ENCODE measurements around the gene ESAM. TPM values are rescaled to one million over a fixed set of nuclear protein-coding genes. Genes with fewer than 3 reads are reported as not detected.

Gene ESAM
- total and polyA plus RNA-seq, 5 donors: 31.2 to 51.8 (median 43.6) TPM

DNA sequence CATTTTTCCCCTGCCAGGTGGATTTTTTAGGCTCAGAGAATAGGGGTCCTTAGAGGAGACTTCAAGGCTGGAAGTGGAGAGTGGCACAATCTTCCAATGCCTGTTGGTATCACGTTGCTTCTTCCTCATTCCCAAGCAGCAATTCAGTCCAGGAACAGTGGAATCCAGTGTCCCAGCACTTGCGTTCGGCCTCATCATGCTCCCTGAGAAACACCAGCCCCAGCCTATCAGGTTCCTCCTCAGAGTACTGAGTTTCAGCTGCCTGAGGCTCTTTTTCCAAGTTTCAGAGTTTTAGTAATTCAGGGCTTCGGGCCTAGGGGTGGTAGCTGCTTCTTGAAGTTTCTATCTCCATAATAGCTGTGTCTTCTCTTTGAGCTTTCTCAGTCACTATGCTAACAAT, 54.3 kb downstream of the ESAM start:
- H3K27ac ChIP-seq (ENCODE audit: low read length): no peak overlapping the region
- no peaks in the 10 kb centered on the region for H3K9me3 ChIP-seq (ENCODE audit: control insufficient read depth, low read length)
- no peaks in the 10 kb centered on the region for H3K4me1 ChIP-seq (ENCODE audit: control insufficient read depth, insufficient read depth, low read length)
- ATAC-seq: no peak
- no peak overlapping the region for H3K4me3 ChIP-seq (ENCODE audit: low read length)
- intact Hi-C loops (cut with DNase I): no loop called here
- no peak for DNase-seq
- 92% methylated on average over 4 of the region's 4 CpGs for WGBS
- H3K27me3 ChIP-seq (ENCODE audit: control insufficient read depth, insufficient read depth): no peaks in the 10 kb centered on the region

Other genes with a start within 250 kb of the ESAM start
- not detected for gene OR8B12, start 218.6 kb downstream of the ESAM start, total RNA-seq
- gene OR8B12, start 218.6 kb downstream of the ESAM start, polyA plus RNA-seq: not detected
- gene OR8A1, start 192.3 kb downstream of the ESAM start, total RNA-seq: not detected
- not detected for gene OR8A1, start 192.3 kb downstream of the ESAM start, polyA plus RNA-seq
- gene PANX3, start 150.9 kb downstream of the ESAM start, total RNA-seq: not detected
- not detected for gene PANX3, start 150.9 kb downstream of the ESAM start, polyA plus RNA-seq
- 10 to 100 TPM; 22.7 to 28.6 (median 26.5) TPM for gene TBRG1, start 139.4 kb downstream of the ESAM start, total RNA-seq
- gene TBRG1, start 139.4 kb downstream of the ESAM start, polyA plus RNA-seq: 17.9 TPM
- gene SIAE, start 88.6 kb downstream of the ESAM start, total RNA-seq: 10 to 100 TPM; 43.4 to 72.6 (median 53.9) TPM
- 44.6 TPM for gene SIAE, start 88.6 kb downstream of the ESAM start, polyA plus RNA-seq
- gene SPA17, start 88.4 kb downstream of the ESAM start, total RNA-seq: 1 to 10 TPM; 2.3 to 4.0 (median 3.0) TPM
- gene SPA17, start 88.4 kb downstream of the ESAM start, polyA plus RNA-seq: 7.9 TPM
- 10 to 100 TPM in 2 of 4 donors, 1 to 10 TPM in 2; 5.3 to 11.1 (median 9.0) TPM for gene NRGN, start 22.3 kb downstream of the ESAM start, total RNA-seq
- 16.0 TPM for gene NRGN, start 22.3 kb downstream of the ESAM start, polyA plus RNA-seq
- gene VSIG2, start 10.0 kb downstream of the ESAM start, total RNA-seq: 1 to 10 TPM in 3 of 4 donors, under 1 TPM in 1; 0.97 to 1.4 (median 1.0) TPM
- gene VSIG2, start 10.0 kb downstream of the ESAM start, polyA plus RNA-seq: 0.43 TPM
- 1 to 10 TPM; 3.5 to 6.7 (median 5.3) TPM for gene MSANTD2, start 38.1 kb upstream of the ESAM start, total RNA-seq
- gene MSANTD2, start 38.1 kb upstream of the ESAM start, polyA plus RNA-seq: 3.8 TPM
- 10 to 100 TPM in 2 of 4 donors, 1 to 10 TPM in 2; 9.8 to 11.0 (median 10.2) TPM for gene ROBO3, start 103.1 kb upstream of the ESAM start, total RNA-seq
- 15.4 TPM for gene ROBO3, start 103.1 kb upstream of the ESAM start, polyA plus RNA-seq
- gene ROBO4, start 135.6 kb upstream of the ESAM start, total RNA-seq: 10 to 100 TPM; 11.7 to 17.4 (median 15.0) TPM
- gene ROBO4, start 135.6 kb upstream of the ESAM start, polyA plus RNA-seq: 16.8 TPM
- not detected for gene HEPN1, start 157.0 kb upstream of the ESAM start, total RNA-seq
- gene HEPN1, start 157.0 kb upstream of the ESAM start, polyA plus RNA-seq: not detected
- gene HEPACAM, start 173.8 kb upstream of the ESAM start, total RNA-seq: 1 to 10 TPM in 1 of 4 donors, under 1 TPM in 3; 0.26 to 1.9 (median 0.38) TPM
- gene HEPACAM, start 173.8 kb upstream of the ESAM start, polyA plus RNA-seq: 0.43 TPM
- under 1 TPM; 0.17 to 0.47 (median 0.33) TPM for gene CCDC15, start 191.9 kb upstream of the ESAM start, total RNA-seq
- 0.09 TPM for gene CCDC15, start 191.9 kb upstream of the ESAM start, polyA plus RNA-seq

Data from right cardiac atrium (tissue), 5 donors.